HG02588 (cell line): Measurements from ENCODE around the gene BEND6.

Experiments
- ATAC-seq: cut with Tn5 transposase; IDR thresholded peaks from one replicate; pipeline ENCODE4 v1.9.1; 2021; ENCODE audit warnings: mild to moderate bottlenecking, moderate library complexity; ENCODE audit not compliant: unreplicated experiment

The BEND6 gene

GRCh38 chr6:56954403-56955170 is at the start of gene BEND6:
Gene BEND6 (plus strand): TSS chr6:56955107. CDS start chr6:56981811, 26,704 bp downstream.
- peak; percentile 38 for ATAC-seq

GRCh38 chr6:56905378-56905777 is 49.5 kb upstream of the BEND6 start:
- ATAC-seq = no peak

GRCh38 chr6:56906752-56907151 is 48.2 kb upstream of the BEND6 start:
- no peak for ATAC-seq

DNA sequence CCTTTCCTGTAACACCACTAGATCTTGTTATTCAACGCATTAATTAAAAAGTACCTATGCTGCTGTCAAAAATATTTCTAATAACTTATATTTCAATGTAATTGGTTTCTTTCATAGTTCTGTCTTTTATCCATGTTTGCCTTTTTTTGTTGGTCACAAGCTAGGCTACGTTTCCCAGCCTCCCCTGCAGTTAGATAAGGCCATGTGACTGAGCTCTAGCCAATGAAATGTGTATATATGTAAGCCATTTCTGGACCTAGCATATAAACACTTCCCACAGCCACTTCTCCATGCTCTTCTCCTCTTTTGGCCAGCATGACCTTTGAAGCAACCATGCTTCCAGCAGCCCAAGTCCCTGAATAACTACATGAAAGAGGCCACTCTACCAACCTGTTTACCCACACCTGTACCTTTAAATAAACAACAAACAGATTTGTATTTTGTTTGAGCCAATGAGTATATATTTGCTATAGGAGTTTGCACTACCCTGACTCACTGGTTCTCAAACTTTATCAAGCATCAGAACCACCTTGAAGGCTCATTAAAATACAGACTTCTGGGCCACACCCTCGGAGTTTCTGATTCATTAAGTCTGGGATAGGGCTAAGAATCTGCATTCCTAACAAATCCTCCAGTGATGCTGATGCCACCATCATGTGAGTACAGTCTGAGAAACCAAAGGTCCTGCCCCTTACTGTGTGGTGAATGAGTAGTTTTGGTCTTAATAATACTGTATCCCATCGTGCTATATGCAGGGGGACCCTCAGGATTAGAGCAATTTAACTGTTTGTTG is 45.6 kb upstream of the BEND6 start:
- ATAC-seq = no peak

GRCh38 chr6:56911847-56912246 is 43.1 kb upstream of the BEND6 start:
- no peak for ATAC-seq

- ATAC-seq = no peak
Measured at GRCh38 chr6:56913285-56914074, 41.4 kb upstream of the BEND6 start.

DNA sequence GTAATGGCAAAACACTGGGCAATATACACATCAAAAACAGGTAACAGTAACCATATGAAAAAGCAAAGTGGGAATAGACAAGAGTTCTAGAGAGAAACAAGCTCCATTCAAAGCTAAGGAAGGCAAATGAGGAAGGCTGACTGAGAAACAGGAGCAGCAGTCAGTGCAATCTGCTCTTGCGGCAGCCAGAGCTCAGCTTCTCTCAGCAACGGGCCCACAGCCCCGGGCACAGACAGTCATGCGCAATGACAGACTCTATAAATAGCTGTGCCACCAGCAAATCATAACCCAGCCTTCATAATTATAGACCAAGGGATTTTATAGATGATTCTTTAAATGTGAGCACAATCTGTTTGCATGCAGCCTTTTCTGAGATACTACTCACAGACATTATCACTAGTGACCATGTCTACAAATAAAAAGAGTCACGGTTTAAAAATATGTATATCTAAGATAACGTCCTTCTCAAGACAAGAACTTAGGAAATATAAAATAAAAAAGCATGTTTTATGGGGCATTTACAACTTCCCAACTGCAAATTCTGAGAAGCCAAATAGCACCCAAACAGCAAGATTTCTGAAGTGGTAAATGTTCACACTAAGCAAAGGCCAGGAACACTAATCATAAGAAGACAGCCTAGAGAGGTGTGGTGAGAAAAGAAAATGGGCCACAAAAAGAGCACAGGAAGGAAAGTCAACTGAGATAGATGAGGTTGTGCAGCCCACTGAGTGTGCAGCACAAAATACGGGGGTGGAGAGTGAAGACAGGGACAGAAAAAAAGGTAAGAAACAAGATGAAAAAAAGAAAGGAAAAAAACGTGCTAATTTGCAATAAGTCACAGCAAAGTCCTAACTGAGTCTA is 39.9 kb upstream of the BEND6 start:
- ATAC-seq = no peak

- no peak for ATAC-seq
Measured at GRCh38 chr6:56915832-56916231, 39.1 kb upstream of the BEND6 start.

- ATAC-seq = no peak
Measured at GRCh38 chr6:56916849-56917551, 37.9 kb upstream of the BEND6 start.

DNA sequence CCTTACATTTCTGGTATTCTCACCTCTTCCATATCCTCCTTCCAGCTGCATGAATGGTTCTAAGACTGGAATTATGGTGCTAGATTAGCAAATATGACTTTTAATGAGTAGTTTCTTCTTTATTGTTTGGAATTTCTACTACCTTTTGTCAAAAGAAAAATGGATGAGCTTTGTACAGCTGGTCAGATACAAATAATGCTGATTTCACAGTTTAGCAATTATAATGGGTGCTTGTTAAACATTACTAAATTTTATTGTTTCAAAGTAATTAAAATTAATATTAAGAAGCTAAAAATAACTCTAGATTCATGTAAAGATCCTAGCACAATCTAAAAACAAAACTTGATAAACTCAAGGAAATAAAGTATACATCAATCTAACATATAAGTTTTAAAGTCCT is 32.3 kb upstream of the BEND6 start:
- no peak for ATAC-seq

- no peak for ATAC-seq
Measured at GRCh38 chr6:56923565-56923964, 31.3 kb upstream of the BEND6 start.

- no peak for ATAC-seq
Measured at GRCh38 chr6:56927538-56928453, 27.1 kb upstream of the BEND6 start.

- ATAC-seq = no peak
Measured at GRCh38 chr6:56930846-56931245, 24.1 kb upstream of the BEND6 start.

- no peak for ATAC-seq
Measured at GRCh38 chr6:56932910-56933477, 21.9 kb upstream of the BEND6 start.

GRCh38 chr6:56933650-56934049 is 21.3 kb upstream of the BEND6 start:
- ATAC-seq = no peak

- no peak for ATAC-seq
Measured at GRCh38 chr6:56934876-56935275, 20.0 kb upstream of the BEND6 start.

- no peak for ATAC-seq
Measured at GRCh38 chr6:56936466-56936865, 18.4 kb upstream of the BEND6 start.

- peak; percentile 55 for ATAC-seq
Measured at GRCh38 chr6:56938649-56939191, 16.2 kb upstream of the BEND6 start.
